ENCODE data around the gene GPN2.

GRCh38 chr1:26887125-26887524 is 3.0 kb downstream of the GPN2 start:
- TF ChIP-seq CTCF (IDR thresholded peaks at IDR 0.05): peak; percentile 21 to 46 (median 44)
- TF ChIP-seq POLR2A (IDR thresholded peaks at IDR 0.05): no peak

Data from right lobe of liver (tissue), 4 donors.